ENCODE results near the gene ITGB2.

- no peak for TF ChIP-seq CTCF (IDR thresholded peaks at IDR 0.05)
- no peak for TF ChIP-seq EZH2phosphoT487 (IDR thresholded peaks at IDR 0.05)
These were observed 32.4 kb upstream of the ITGB2 start for GRCh38 chr21:44952929-44953627.

All from neural progenitor cell (in vitro differentiated cells).